Measurements from ENCODE around the gene TMEM255B.
"Not testable (repeated sequence)": the region's sequence is repeated elsewhere in the genome, so short reads cannot be mapped to it uniquely, and the experiment has no call there.

The TMEM255B gene

DNA sequence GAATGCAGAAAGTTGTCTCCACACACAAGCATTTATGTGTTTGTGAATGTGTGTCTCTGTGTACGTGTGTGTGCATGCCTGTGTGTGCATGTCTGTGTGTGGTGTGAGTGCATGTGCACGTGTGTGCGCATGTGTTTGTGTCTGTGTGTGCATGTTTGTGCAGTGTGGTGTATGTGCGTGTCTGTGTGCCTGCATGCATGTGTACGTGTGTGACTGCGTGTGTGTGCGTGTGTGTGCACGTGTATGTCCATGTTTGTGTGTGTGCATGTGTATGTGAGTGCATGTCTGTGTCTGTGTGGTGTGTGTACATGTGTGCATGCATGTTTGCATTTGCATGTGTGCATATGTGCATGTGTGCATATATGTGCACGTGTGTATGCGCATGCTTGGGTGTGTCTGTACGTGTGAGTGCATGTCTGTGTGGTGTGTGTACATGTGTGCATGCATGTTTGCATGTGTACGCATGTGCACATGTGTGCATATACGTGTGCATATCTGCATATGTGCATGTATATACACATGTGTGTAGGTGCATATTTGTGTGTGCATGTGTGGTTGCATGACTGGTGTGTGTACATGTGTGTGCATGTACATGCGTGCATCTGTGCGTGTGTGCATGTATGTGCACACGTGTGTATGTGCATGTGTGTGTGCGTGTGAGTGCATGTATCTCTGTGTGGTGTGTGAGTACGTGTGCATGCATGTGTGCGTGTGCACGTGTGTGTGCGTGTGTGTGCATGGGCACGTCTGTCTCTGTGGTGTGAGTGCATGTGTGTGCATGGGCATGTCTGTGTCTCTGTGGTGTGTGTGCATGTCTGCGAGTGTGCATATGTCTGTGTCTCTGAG lies 8.2 kb upstream of the TMEM255B start:
- no peak for DNase-seq

- DNase-seq: no peak
Measured at GRCh38 chr13:113751491-113751890, 7.5 kb upstream of the TMEM255B start.

GRCh38 chr13:113752211-113752986 lies 6.6 kb upstream of the TMEM255B start:
- not testable (repeated sequence) for DNase-seq

DNA sequence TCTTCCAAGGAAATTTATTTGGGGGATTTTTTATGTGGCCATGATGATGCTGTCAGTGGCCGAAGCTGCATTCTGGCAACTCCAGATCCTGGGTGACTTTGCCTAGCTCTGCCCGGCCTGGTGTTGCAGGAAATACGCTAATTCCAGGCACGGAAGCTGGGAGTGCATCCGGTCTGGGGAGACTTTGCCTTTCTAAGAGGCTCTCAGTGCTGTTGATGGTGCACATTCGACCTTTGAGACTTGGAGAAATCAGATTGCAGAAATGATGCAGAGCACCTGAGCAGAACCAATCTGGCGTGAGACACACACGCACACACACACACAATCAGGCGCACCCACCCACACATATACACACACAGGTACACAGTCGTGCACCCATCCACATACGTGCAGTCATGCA lies 5.9 kb upstream of the TMEM255B start:
- DNase-seq: no peak

DNA sequence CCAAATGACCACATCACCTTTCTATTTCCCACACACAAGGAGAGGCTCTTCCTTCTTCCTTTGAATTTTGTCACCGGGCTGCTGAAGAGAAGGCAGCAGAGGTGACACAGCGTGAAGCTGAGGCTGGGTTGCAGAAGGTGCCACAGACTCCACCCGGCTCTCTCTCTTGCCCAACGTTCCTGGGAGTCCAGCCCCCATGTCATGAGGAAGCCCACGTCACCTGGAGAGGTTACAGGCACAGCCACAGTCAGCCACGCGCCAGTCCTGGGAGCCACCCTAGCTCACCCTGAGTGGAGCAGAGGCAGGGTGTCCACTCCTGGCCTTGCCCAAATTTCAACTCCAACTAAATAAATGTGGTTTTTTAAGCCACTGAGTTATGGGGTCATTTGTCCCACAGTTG lies 4.8 kb upstream of the TMEM255B start:
- no peak for DNase-seq

DNA sequence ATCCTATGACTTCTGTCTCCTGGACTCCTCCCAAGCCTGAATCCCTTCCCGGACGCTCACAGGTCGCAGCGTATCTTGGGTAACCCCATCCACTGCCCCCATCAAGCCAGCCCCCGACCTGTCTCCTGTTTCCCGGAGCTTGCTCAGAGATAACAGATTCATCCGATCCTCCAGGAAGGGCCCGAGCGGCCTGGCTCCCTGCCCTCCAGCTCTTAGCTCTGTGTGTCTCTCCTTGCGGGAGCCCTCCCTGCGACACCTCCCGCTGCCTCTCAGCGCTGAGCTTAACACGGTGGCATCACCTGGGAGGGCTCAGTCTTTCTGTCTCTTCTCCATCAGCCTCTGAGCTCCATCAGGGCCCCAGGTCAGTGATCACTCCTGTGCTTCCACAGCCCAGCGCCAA lies 4.3 kb upstream of the TMEM255B start:
- DNase-seq: no peak

- DNase-seq: no peak
Measured at GRCh38 chr13:113756441-113757097, 2.5 kb upstream of the TMEM255B start.

- DNase-seq: no peak
Measured at GRCh38 chr13:113759525-113760137, 605 bp downstream of the TMEM255B start.

GRCh38 chr13:113761136-113761535 lies 2.1 kb downstream of the TMEM255B start:
- no peak for DNase-seq

GRCh38 chr13:113762075-113762474 lies 3.0 kb downstream of the TMEM255B start:
- DNase-seq: no peak

- no peak for DNase-seq
Measured at GRCh38 chr13:113762538-113762937, 3.5 kb downstream of the TMEM255B start.

DNA sequence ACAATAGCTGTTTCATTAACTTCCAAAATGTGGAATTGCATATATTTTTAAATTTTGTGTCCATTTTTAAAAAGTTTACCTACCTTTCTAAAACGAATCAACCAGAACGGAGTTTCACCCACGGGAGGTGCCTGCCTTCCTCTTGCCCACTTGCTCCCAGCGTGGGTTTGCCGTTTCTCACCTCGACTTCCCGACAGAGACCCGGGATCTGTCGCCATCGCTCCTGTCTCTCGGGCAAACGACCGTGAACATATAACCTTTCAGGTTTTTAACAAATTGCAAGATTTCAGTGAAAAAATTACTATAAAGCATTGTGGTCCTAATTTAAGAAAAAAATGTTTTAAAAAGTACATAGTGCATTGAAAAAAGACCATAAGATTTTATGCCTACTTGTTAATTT lies 4.2 kb downstream of the TMEM255B start:
- DNase-seq: no peak

- DNase-seq: no peak
Measured at GRCh38 chr13:113763961-113764792, 5.2 kb downstream of the TMEM255B start.

DNA sequence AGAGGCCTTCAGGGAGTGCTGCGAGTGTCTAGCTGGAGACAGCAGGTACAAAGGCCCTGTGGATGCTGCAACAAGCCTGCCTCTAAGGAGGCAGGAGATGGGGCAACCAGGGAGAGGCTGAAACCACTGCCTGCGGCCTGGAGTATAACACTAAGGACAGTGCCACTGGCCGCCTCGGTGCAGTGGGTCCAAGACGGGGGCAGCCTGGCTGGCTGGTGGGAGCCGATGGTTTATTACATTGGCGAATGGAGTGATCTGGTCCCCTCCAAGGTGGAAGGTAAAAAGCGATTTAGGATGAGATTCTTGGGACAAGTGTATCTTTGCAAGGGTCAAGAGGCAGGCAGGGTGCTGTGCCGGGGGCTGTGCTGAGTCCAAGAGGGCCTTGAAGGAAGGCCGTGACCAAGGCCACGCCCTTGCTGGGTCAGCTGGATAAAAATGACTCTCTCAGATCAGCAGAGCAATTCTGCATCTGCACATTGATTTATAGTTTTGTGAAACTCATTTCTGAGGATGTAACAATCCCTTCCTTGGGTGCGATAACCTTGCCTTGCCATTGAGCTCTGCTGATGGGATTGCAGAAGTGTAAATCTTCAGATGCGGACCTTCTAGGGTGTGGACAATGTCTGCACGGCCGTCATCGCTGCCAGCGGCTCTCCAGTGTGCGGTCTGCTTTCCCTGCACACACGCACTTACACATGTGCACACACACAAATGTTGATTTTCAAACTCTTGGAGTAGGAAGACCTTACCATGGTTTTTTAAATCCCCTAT lies 6.0 kb downstream of the TMEM255B start:
- DNase-seq: no peak

- no peak for DNase-seq
Measured at GRCh38 chr13:113765564-113765910, 6.5 kb downstream of the TMEM255B start.

- no peak for DNase-seq
Measured at GRCh38 chr13:113766035-113766800, 7.2 kb downstream of the TMEM255B start.

DNA sequence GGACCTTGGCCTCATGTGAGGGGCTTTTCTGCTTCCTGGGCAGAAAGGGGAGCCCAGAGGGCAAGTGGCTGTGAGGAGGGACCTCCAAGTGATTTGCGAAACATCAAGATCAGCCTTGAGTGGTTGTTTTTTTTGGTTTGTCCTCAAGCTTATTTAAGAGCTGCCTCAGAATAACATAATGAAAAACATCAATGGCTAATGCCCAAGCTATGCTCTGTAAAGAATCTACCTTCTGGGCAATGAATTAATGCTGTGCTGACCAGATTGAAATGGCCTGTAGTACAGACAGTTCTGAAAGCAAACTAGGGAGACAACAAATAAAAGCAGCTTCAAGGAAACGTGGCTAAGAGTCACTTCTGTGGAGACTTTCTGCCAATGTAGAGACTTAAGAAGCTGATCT lies 8.3 kb downstream of the TMEM255B start:
- no peak for DNase-seq

DNA sequence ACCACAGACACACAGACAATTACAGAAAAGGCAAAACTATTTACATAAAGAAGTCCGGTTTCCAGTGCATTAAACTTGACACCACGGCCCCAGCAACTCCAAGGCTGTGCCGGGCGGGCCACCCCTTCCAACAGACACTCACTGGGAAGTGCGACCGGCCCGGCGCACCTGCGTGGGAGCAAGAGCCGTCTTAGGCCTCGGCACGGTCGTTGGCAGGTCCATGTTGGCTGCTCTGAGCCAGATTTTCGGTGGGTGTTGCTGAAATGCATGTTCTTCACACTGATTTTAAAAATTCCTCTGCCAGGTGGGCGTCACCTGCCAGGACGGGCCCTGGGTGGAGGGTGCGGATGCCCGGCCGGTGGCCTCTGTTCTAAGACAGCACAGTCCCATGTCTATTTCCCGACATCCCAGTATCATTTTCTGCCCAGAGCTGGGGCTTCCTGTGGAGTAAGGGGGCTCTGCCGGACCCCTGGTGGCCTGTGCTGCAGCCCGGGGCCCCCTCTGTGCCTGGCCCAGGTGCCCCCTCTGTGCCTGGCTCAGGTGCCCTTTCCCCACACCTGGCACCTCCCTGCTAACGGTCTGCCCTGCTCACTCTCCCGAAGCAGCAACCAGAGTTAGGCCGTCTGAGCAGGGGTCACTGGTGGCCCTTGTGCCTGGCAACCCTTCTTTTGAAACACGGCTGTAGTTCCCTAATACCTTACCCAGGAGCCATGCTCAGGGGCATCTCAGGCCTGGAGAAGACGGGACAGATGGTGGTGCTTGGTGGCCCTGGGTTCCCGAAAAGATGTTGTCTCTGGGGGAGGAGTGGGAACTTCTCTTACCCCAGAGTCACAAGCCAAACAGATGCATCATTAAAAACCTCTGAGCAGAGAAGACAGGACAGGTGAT lies 9.2 kb downstream of the TMEM255B start:
- no peak for DNase-seq

GRCh38 chr13:113769106-113769505 lies 10.1 kb downstream of the TMEM255B start:
- DNase-seq: no peak

- no peak for DNase-seq
Measured at GRCh38 chr13:113769881-113770280, 10.9 kb downstream of the TMEM255B start.
